ENCODE measurements around the gene MCCD1.

The MCCD1 gene

DNA sequence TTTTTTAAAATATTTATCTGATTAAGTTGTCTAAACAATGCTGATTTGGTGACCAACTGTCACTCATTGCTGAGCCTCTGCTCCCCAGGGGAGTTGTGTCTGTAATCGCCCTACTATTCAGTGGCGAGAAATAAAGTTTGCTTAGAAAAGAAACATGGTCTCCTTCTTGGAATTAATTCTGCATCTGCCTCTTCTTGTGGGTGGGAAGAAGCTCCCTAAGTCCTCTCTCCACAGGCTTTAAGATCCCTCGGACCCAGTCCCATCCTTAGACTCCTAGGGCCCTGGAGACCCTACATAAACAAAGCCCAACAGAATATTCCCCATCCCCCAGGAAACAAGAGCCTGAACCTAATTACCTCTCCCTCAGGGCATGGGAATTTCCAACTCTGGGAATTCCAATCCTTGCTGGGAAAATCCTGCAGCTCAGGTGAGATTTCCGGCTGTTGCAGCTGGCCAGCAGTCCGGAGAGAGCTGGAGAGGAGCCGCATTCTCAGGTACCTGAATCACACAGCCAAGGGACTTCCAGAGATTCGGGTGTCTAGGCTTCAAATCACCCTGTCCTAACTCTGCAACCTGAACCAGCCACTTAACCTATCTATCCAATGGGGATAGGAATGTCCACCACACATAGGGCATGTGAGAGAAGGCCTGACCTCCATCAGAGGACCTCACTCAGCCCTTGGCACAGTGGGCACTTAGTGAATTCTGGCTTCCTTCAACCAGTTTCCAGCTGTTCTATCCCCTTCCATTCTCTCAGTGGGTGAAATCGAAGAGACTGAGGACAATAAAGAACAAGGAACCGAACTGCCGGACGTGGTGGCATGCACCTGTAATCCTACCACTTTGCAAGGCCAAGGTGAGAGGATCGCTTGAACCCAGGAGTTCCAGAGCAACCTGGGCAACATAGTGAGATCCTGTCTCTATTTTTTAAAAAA, 49.7 kb downstream of the MCCD1 start:
- no peaks in the 10 kb centered on the region for H3K27me3 ChIP-seq (ENCODE audit: insufficient read depth, low read length, poor library complexity, severe bottlenecking)
- H3F3A ChIP-seq (ENCODE audit: low read depth) = no peaks in the 10 kb centered on the region
- no peak overlapping the region for H3K4me3 ChIP-seq (ENCODE audit: low read length, poor library complexity, severe bottlenecking)
- no peaks in the 10 kb centered on the region for H3K36me3 ChIP-seq (ENCODE audit: insufficient read depth, low read length)
- H3K9me3 ChIP-seq (ENCODE audit: insufficient read depth, low read depth, low read length) = no peaks in the 10 kb centered on the region
- TF ChIP-seq CTCF (conservative IDR thresholded peaks at IDR 0.05; ENCODE audit: low read length) (no peak), EZH2phosphoT487 (IDR thresholded peaks at IDR 0.05; ENCODE audit: borderline replicate concordance) (no peak)
- no peak overlapping the region for H3K4me2 ChIP-seq (ENCODE audit: low read depth, low read length, poor library complexity, severe bottlenecking)
- H3K4me1 ChIP-seq (ENCODE audit: insufficient read depth, low read length, poor library complexity, severe bottlenecking) = peaks cover 67% of the 10 kb centered on the region
- no peaks in the 10 kb centered on the region for H3K9me2 ChIP-seq (replicated peaks; ENCODE audit: low read depth, low read length)
- no peak overlapping the region for H3K9ac ChIP-seq (ENCODE audit: low read depth, low read length, poor library complexity, severe bottlenecking)
- H4K20me1 ChIP-seq (ENCODE audit: insufficient read depth, low read length, poor library complexity, severe bottlenecking) = no peaks in the 10 kb centered on the region
- no peak overlapping the region for H2AFZ ChIP-seq (ENCODE audit: low read length)
- peaks cover 19% of the 10 kb centered on the region for H3K79me2 ChIP-seq (ENCODE audit: insufficient read depth, low read length)

- Histone ChIP-seq H3K4me1 (ENCODE audit: insufficient read depth, low read length, poor library complexity, severe bottlenecking) (peaks cover 67% of the 10 kb centered on the region), H3F3A (ENCODE audit: low read depth) (no peaks in the 10 kb centered on the region), H3K27me3 (ENCODE audit: insufficient read depth, low read length, poor library complexity, severe bottlenecking) (no peaks in the 10 kb centered on the region), H3K4me2 (ENCODE audit: low read depth, low read length, poor library complexity, severe bottlenecking) (no peak overlapping the region), H3K4me3 (ENCODE audit: low read length, poor library complexity, severe bottlenecking) (no peak overlapping the region), H4K20me1 (ENCODE audit: insufficient read depth, low read length, poor library complexity, severe bottlenecking) (no peaks in the 10 kb centered on the region), H2AFZ (ENCODE audit: low read length) (no peak overlapping the region), H3K9me3 (ENCODE audit: insufficient read depth, low read depth, low read length) (no peaks in the 10 kb centered on the region), H3K9ac (ENCODE audit: low read depth, low read length, poor library complexity, severe bottlenecking) (no peak overlapping the region), H3K9me2 (replicated peaks; ENCODE audit: low read depth, low read length) (no peaks in the 10 kb centered on the region), H3K36me3 (ENCODE audit: insufficient read depth, low read length) (no peaks in the 10 kb centered on the region), H3K79me2 (ENCODE audit: insufficient read depth, low read length) (peaks cover 19% of the 10 kb centered on the region)
- TF ChIP-seq EZH2phosphoT487 (IDR thresholded peaks at IDR 0.05; ENCODE audit: borderline replicate concordance) (no peak), CTCF (conservative IDR thresholded peaks at IDR 0.05; ENCODE audit: low read length) (no peak)
Measured at GRCh38 chr6:31579119-31579505, 50.4 kb downstream of the MCCD1 start.

Measured in Loucy (cell line).